H9 (cell line): ENCODE results near the gene ZNF513. TPM values are rescaled to one million over a fixed set of nuclear protein-coding genes. Genes with fewer than 3 reads are reported as not detected.

ENCODE experiments used
- DNase-seq: peaks from one replicate; pipeline ENCODE4 v3.0.0-alpha.2; 2017
- H2AFZ ChIP-seq: one replicate; pipeline ENCODE4 v1.6.1; 2013; ENCODE audit warnings: mild to moderate bottlenecking, low read length, control low read depth, moderate library complexity
- H2AK5ac ChIP-seq: 2 replicates; pipeline ENCODE4 v1.6.1; 2013; ENCODE audit warnings: low read length, control low read depth, mixed read lengths; ENCODE audit not compliant: insufficient read length
- H2BK120ac ChIP-seq: one replicate; pipeline ENCODE4 v1.6.1; 2013; ENCODE audit warnings: low read depth, mild to moderate bottlenecking, low read length, control low read depth, inconsistent platforms; ENCODE audit not compliant: poor library complexity, severe bottlenecking
- H2BK12ac ChIP-seq: 2 replicates; pipeline ENCODE4 v1.6.1; 2013; ENCODE audit warnings: low read length, control low read depth, mixed read lengths, low read depth; ENCODE audit not compliant: insufficient read length
- H2BK15ac ChIP-seq: 2 replicates; pipeline ENCODE4 v1.6.1; 2013; ENCODE audit warnings: low read depth, low read length, control low read depth
- H2BK20ac ChIP-seq: one replicate; pipeline ENCODE4 v1.6.1; 2013; ENCODE audit warnings: low read depth, mild to moderate bottlenecking, low read length, control low read depth, inconsistent platforms; ENCODE audit not compliant: poor library complexity, severe bottlenecking
- H2BK5ac ChIP-seq: 2 replicates; pipeline ENCODE4 v1.6.1; 2013; ENCODE audit warnings: low read length, control low read depth, mixed read lengths; ENCODE audit not compliant: insufficient read length
- H3K14ac ChIP-seq: 2 replicates; pipeline ENCODE4 v1.6.1; 2013; ENCODE audit warnings: low read length, control low read depth; ENCODE audit not compliant: insufficient read depth
- H3K18ac ChIP-seq: 2 replicates; pipeline ENCODE4 v1.6.1; 2013; ENCODE audit warnings: low read depth, mild to moderate bottlenecking, mixed read lengths, low read length, control low read depth; ENCODE audit not compliant: insufficient read length
- H3K23ac ChIP-seq: 2 replicates; pipeline ENCODE4 v1.6.1; 2013; ENCODE audit warnings: low read length, control low read depth, mixed read lengths, low read depth; ENCODE audit not compliant: insufficient read length
- H3K23me2 ChIP-seq: 2 replicates; pipeline ENCODE4 v1.6.1; 2013; ENCODE audit warnings: low read depth, mild to moderate bottlenecking, mixed read lengths, low read length, control low read depth; ENCODE audit not compliant: insufficient read length, poor library complexity, severe bottlenecking
- H3K27ac ChIP-seq: 2 replicates; pipeline ENCODE4 v1.5.1; 2013; ENCODE audit warnings: low read length, control low read depth, mixed read lengths, low read depth; ENCODE audit not compliant: insufficient read length
- H3K27me3 ChIP-seq: 2 replicates; pipeline ENCODE4 v1.6.1; 2013; ENCODE audit warnings: low read length, control low read depth, inconsistent platforms; ENCODE audit not compliant: insufficient read depth
- H3K4ac ChIP-seq: 2 replicates; pipeline ENCODE4 v1.6.1; 2013; ENCODE audit warnings: low read depth, mild to moderate bottlenecking, control low read depth, inconsistent platforms, low read length, moderate library complexity
- H3K4me1 ChIP-seq: 2 replicates; pipeline ENCODE4 v1.6.1; 2013; ENCODE audit warnings: low read length, control low read depth, inconsistent platforms; ENCODE audit not compliant: insufficient read depth
- H3K4me2 ChIP-seq: 2 replicates; pipeline ENCODE4 v1.6.1; 2013; ENCODE audit warnings: low read length, control low read depth, mixed read lengths; ENCODE audit not compliant: insufficient read length, insufficient read depth
- H3K56ac ChIP-seq: 2 replicates; pipeline ENCODE4 v1.6.1; 2013; ENCODE audit warnings: low read depth, mild to moderate bottlenecking, mixed read lengths, low read length, control low read depth; ENCODE audit not compliant: insufficient read length
- H3K79me1 ChIP-seq: 2 replicates; pipeline ENCODE4 v1.6.1; 2013; ENCODE audit warnings: low read depth, mild to moderate bottlenecking, moderate library complexity, low read length, control low read depth, inconsistent platforms; ENCODE audit not compliant: insufficient read depth, poor library complexity, severe bottlenecking
- H3K79me2 ChIP-seq: 2 replicates; pipeline ENCODE4 v1.6.1; 2013; ENCODE audit warnings: low read length, control low read depth, inconsistent platforms; ENCODE audit not compliant: insufficient read depth
- H3K9ac ChIP-seq: 2 replicates; pipeline ENCODE4 v1.6.1; 2013; ENCODE audit warnings: low read length, control low read depth, mixed read lengths; ENCODE audit not compliant: insufficient read length; ENCODE audit errors: extremely low read depth
- H3K9me3 ChIP-seq: one replicate; pipeline ENCODE4 v1.6.1; 2013; ENCODE audit warnings: low read depth, low read length, inconsistent platforms; ENCODE audit not compliant: control insufficient read depth
- H3T11ph ChIP-seq: one replicate; pipeline ENCODE4 v1.6.1; 2013; ENCODE audit warnings: mild to moderate bottlenecking, low read length, control low read depth, inconsistent platforms
- H4K20me1 ChIP-seq: one replicate; pipeline ENCODE4 v1.6.1; 2013; ENCODE audit not compliant: control insufficient read depth, insufficient read length, insufficient read depth
- H4K5ac ChIP-seq: 2 replicates; pipeline ENCODE4 v1.6.1; 2013; ENCODE audit warnings: low read depth, mild to moderate bottlenecking, mixed read lengths, low read length, control low read depth; ENCODE audit not compliant: insufficient read length
- H4K8ac ChIP-seq: replicated peaks from 2 replicates; pipeline ENCODE4 v1.6.1; 2013; ENCODE audit warnings: low read length, control low read depth, mixed read lengths, low read depth; ENCODE audit not compliant: insufficient read length
- H4K91ac ChIP-seq: 2 replicates; pipeline ENCODE4 v1.6.1; 2013; ENCODE audit warnings: low read depth, mild to moderate bottlenecking, moderate library complexity, mixed read lengths, low read length, control low read depth; ENCODE audit not compliant: insufficient read length
- H3K27ac Mint-ChIP-seq, 3 experiments: 2 replicates in 2 of 3; 3 replicates in 1 of 3; pipeline ENCODE4 v1.8.0; 2020 to 2021; ENCODE audit warnings: mixed read lengths in 3 of 3, mild to moderate bottlenecking in 1 of 3, moderate library complexity in 1 of 3
- H3K27me3 Mint-ChIP-seq: 2 replicates; pipeline ENCODE4 v1.8.0; 2021; ENCODE audit warnings: low read depth, mild to moderate bottlenecking, moderate library complexity, mixed read lengths
- H3K36me3 Mint-ChIP-seq, 3 experiments: 2 replicates in 2 of 3; 3 replicates in 1 of 3; pipeline ENCODE4 v1.8.0; 2020 to 2021; ENCODE audit warnings: low read depth in 3 of 3, mixed read lengths in 3 of 3; ENCODE audit not compliant: insufficient read depth in 1 of 3
- H3K4me1 Mint-ChIP-seq, 2 experiments: 2 replicates each; pipeline ENCODE4 v1.8.0; 2020; ENCODE audit warnings: mixed read lengths in 2 of 2
- H3K4me3 Mint-ChIP-seq, 2 experiments: 2 replicates in 1 of 2; 3 replicates in 1 of 2; pipeline ENCODE4 v1.8.0; 2020 to 2021; ENCODE audit warnings: mild to moderate bottlenecking in 2 of 2, mixed read lengths in 2 of 2, moderate library complexity in 1 of 2
- H3K9me3 Mint-ChIP-seq, 2 experiments: 2 replicates in 1 of 2; 3 replicates in 1 of 2; pipeline ENCODE4 v1.8.0; 2020; ENCODE audit warnings: mild to moderate bottlenecking in 2 of 2, mixed read lengths in 2 of 2, moderate library complexity in 1 of 2
- CTCF ChIP-seq: fragments of 200-600 bp; sonication (generic); conservative IDR thresholded peaks from 3 replicates; pipeline ENCODE4 v1.8.0; 2021; ENCODE audit warnings: antibody characterized with exemption, mild to moderate bottlenecking
- WGBS: extraction: QIAGEN DNeasy Blood & Tissue Kit; methylation state at CpG from one replicate; pipeline ENCODE4 v1.1.7; 2013; ENCODE audit warnings: missing lambda C conversion rate, low lambda C conversion rate, mixed read lengths; ENCODE audit not compliant: insufficient read length; ENCODE audit errors: extremely low coverage; 5-methylcytosine and 5-hydroxymethylcytosine counted together
- total RNA-seq: library from RNA; stranded (reverse); gene quantifications from 2 replicates; pipeline ENCODE4 v1.2.1, GENCODE V29; 2021

Gene ZNF513
- total RNA-seq, 1 experiment from 2014 or later, result 26.5 TPM

GRCh38 chr2:27421660-27422250 is 41.2 kb upstream of the ZNF513 start:
- no CpG with 5 or more reads among the region's 4 CpGs for WGBS
- no peaks in the 10 kb centered on the region for H3K23me2 ChIP-seq
- no peaks in the 10 kb centered on the region for H3K27me3 Mint-ChIP-seq

More at GRCh38 chr2:27421660-27422250, 41.2 kb upstream of the ZNF513 start:
- Mint-ChIP-seq H3K36me3 (no peaks in the 10 kb centered on the region), H3K4me3 (no peak overlapping the region), H3K9me3 (no peaks in the 10 kb centered on the region), H3K27ac (no peak overlapping the region), H3K4me1 (no peaks in the 10 kb centered on the region)
- H4K20me1 ChIP-seq, result no peaks in the 10 kb centered on the region
- H3K9ac ChIP-seq, result no peak overlapping the region
- no peak overlapping the region for H4K5ac ChIP-seq
- no peak overlapping the region for H2AK5ac ChIP-seq
- H3K56ac ChIP-seq, result no peak overlapping the region
- H3K79me2 ChIP-seq, result no peaks in the 10 kb centered on the region
- no peaks in the 10 kb centered on the region for H3K79me1 ChIP-seq
- no peak overlapping the region for H2BK5ac ChIP-seq
- H4K8ac ChIP-seq, result no peak overlapping the region
- H3K27me3 ChIP-seq, result no peaks in the 10 kb centered on the region
- no peak overlapping the region for H3K4ac ChIP-seq
- DNase-seq, result no peak
- H3K4me1 ChIP-seq, result no peaks in the 10 kb centered on the region
- no peak overlapping the region for H2BK120ac ChIP-seq
- H2BK20ac ChIP-seq, result no peak overlapping the region
- no peak overlapping the region for H3K27ac ChIP-seq
- H3K4me2 ChIP-seq, result no peak overlapping the region
- no peak overlapping the region for H3K18ac ChIP-seq
- no peak overlapping the region for H3K14ac ChIP-seq
- H2BK12ac ChIP-seq, result no peak overlapping the region
- H2AFZ ChIP-seq, result no peak overlapping the region
- no peak overlapping the region for H3K23ac ChIP-seq
- H2BK15ac ChIP-seq, result no peak overlapping the region
- no peaks in the 10 kb centered on the region for H3K9me3 ChIP-seq
- no peak overlapping the region for H3T11ph ChIP-seq
- TF ChIP-seq CTCF, result no peak
- H4K91ac ChIP-seq, result no peak overlapping the region
